GM18870 (cell line): Measurements from ENCODE around the gene SQSTM1.
"Not testable (repeated sequence)": the region's sequence is repeated elsewhere in the genome, so short reads cannot be mapped to it uniquely, and the experiment has no call there.

ENCODE experiments used
- ATAC-seq: cut with Tn5 transposase; IDR thresholded peaks from one replicate; pipeline ENCODE4 v1.9.1; 2021; ENCODE audit warnings: moderate library complexity; ENCODE audit not compliant: unreplicated experiment

SQSTM1 gene

DNA sequence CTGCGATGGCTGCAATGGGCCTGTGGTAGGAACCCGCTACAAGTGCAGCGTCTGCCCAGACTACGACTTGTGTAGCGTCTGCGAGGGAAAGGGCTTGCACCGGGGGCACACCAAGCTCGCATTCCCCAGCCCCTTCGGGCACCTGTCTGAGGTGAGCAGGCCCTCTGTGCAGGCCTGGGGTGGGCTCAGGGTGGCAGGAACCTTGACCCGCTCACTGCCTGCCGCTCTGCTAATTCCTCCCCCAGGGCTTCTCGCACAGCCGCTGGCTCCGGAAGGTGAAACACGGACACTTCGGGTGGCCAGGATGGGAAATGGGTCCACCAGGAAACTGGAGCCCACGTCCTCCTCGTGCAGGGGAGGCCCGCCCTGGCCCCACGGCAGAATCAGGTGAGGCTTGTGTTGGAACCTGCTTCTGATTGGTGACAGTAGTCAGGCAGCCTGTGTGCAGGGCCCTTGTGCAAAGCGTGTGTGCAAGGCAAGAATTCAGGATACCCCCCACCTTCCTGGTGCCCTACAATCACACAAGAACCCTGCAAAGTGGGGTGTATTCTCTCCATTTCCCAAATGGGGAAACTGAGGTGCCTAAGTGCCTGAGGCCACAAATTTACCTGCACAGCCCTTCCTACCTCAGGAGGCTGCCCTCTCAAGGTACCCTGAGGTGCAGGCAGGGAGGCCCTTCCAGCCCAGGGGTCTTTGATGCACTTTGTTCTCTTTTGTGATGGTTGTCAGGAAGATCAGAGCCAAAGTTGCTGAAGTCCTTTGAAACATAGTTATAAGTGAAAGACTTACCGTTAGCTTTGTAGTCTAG is 3.4 kb downstream of the SQSTM1 start:
- ATAC-seq: no peak

GRCh38 chr5:179824745-179825112 is 4.0 kb downstream of the SQSTM1 start:
- no peak for ATAC-seq

DNA sequence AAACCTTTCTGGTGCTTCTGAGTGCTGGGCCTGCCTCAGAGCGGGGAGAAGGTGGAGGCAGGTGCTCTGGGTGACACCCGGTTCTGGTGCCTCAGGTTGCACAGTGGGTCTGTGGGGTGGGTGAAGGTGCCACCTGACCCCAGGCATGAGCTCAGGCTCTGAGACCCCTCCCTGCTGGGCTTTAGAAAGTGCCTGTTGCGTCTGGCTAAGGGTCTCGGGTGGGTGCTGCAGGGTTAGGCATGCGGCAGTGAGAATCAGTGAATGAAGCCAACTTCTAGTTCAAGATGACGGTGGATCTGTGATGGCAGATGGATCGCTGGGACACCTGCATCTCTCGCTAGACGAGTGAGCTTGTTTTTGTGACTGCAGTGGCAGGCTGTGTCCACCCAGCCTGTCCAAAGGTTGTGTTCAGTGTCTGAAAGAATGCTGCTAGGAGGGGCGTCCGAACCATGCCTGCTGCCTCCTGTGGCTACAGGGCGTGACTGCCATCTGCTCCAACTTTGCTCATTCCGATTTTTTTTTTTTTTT is 5.0 kb downstream of the SQSTM1 start:
- ATAC-seq: no peak

- ATAC-seq: no peak
These were observed 7.0 kb downstream of the SQSTM1 start for GRCh38 chr5:179827680-179828079.

DNA sequence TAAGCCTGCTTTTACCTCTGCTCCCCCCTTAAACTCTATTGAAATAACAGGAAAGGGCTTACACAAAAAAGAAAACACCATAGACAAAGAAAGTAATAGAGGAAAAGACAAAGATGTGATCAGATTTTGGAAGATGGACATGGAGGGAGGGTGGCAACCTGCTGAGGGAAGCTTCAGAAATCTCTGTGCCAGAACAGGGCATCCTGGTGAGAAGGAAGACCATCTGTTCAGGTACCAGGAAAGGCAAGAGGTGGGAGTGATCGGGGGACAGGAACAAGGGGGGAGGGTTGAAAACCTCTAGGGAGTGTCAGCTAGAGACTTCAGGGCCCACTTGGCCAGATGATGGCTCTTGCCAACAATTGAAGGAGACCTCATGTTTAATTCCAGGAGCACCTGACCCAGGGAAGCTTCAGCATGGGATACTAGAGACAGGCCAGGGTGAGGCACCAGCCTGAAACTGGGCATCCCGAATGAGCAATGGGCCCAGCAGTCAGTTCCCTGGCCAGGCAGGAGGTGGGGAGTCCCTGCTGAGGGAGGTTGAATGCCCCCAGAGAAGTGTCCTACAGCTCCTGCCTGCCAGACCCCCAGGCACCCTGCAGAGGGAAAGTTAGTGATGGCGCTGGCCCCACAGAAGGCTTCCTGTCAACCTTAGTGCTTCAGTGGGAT is 8.2 kb downstream of the SQSTM1 start:
- no peak for ATAC-seq

GRCh38 chr5:179829732-179830435 is 9.2 kb downstream of the SQSTM1 start:
- no peak for ATAC-seq

GRCh38 chr5:179830818-179831468 is 10.2 kb downstream of the SQSTM1 start:
- no peak for ATAC-seq

DNA sequence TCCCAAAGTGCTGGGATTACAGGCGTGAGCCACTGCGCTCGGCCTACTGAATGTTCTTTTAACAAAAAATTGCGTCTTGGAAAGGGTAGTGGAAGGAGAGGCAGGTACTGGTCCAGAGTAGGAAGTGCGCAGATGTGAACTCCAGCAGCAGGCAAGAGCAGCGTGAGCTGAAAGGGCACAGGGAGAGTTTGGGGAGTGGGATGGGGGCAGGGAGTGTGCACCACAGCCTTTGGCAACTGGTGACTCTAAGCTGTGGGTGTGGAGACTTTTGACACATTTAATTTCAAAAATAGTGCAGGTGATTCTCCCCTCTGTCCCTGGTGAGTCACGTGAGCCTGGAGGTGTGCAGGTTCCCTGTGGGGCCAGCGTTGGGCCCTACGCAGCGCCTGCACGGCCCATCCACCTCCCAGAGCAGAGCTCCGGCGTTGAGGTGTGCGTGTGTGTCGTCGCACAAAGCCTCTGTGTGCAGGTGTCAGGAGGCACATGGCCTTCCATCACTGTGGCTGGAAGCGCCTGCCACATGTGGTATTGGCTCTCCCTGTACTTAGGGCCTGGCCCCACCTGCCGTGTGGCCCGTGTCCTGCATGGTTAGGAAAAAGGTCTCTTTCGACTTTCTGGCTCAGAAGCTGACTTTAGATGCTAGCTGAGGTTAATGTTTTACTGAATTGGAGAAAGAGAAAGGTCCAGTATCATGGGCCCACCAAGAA is 11.5 kb downstream of the SQSTM1 start:
- ATAC-seq: no peak

- ATAC-seq: no peak
These were observed 12.5 kb downstream of the SQSTM1 start for GRCh38 chr5:179833056-179833708.

GRCh38 chr5:179833709-179834070 is 13.0 kb downstream of the SQSTM1 start:
- ATAC-seq: no peak

DNA sequence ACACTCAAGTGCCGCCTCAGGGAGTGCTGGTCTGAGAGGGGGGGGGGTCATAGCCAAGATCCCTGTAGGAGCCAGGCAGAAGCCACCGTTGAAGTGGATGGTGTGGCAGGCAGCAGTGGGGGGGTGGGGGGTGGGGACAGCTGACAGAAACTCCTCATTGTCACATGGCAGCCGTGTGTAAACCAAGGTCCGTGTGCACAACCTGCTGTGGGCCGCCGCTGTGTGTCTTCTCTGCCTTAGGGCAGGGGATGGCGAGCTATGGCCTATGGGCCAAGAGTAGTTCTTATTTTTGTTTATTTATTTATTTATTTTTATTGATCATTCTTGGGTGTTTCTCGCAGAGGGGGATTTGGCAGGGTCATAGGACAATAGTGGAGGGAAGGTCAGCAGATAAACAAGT is 13.4 kb downstream of the SQSTM1 start:
- ATAC-seq: no peak

DNA sequence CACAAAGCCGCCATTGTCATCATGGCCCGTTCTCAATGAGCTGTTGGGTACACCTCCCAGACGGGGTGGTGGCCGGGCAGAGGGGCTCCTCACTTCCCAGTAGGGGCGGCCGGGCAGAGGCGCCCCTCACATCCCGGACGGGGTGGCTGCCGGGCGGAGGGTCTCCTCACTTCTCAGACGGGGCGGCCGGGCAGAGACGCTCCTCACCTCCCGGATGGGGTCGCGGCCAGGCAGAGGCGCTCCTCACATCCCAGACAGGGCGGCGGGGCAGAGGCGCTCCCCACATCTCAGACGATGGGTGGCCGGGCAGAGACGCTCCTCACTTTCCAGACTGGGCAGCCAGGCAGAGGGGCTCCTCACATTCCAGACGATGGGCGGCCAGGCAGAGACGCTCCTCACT is 14.2 kb downstream of the SQSTM1 start:
- not testable (repeated sequence) for ATAC-seq

DNA sequence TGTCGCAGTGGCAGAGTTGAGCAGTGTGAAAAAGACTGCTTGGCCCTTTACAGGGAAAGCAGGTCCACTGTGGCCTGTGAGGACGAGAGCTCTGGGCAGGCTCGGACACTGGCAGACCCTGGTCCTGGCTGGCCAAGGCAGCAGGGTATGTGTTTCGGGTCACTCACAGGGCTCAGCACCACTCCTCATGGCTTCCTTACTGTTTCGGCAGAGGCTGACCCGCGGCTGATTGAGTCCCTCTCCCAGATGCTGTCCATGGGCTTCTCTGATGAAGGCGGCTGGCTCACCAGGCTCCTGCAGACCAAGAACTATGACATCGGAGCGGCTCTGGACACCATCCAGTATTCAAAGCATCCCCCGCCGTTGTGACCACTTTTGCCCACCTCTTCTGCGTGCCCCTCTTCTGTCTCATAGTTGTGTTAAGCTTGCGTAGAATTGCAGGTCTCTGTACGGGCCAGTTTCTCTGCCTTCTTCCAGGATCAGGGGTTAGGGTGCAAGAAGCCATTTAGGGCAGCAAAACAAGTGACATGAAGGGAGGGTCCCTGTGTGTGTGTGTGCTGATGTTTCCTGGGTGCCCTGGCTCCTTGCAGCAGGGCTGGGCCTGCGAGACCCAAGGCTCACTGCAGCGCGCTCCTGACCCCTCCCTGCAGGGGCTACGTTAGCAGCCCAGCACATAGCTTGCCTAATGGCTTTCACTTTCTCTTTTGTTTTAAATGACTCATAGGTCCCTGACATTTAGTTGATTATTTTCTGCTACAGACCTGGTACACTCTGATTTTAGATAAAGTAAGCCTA is 15.7 kb downstream of the SQSTM1 start:
- peak; percentile 51 for ATAC-seq

GRCh38 chr5:179837076-179838011 is 16.6 kb downstream of the SQSTM1 start:
- ATAC-seq: no peak

- no peak for ATAC-seq
These were observed 18.9 kb downstream of the SQSTM1 start for GRCh38 chr5:179839328-179840256.

- ATAC-seq: no peak
These were observed 19.6 kb downstream of the SQSTM1 start for GRCh38 chr5:179840321-179840720.

DNA sequence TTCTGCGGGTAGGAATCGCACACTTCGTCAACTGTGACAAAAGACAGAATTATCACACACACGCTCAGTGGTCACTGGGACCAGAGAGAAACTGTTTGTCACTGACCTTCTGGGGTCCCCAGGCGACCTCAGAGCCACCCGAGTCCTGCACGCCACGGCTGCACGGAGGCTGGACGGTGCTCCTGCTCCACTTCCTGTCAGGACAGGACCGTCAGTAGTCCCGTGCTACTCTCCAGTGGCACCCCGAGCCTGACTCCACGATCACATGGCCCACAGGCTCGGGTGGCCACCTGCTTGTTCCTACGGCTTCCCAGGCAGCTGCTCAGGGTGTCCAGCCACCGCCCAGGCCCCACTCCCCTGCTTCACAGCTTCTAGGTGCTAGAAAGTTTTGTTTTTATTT is 20.1 kb downstream of the SQSTM1 start:
- ATAC-seq: no peak
